Mucosa of stomach (tissue), 1 donor: ENCODE measurements around the gene ZNF101.

ENCODE experiments used
- H3K27me3 ChIP-seq: one replicate; pipeline ENCODE4 v1.7.0; 2013; ENCODE audit warnings: mild to moderate bottlenecking, low read length; ENCODE audit not compliant: control insufficient read depth, insufficient read depth
- H3K36me3 ChIP-seq: one replicate; pipeline ENCODE4 v1.7.0; 2013; ENCODE audit warnings: low read length; ENCODE audit not compliant: control insufficient read depth, insufficient read depth
- H3K4me1 ChIP-seq: one replicate; pipeline ENCODE4 v1.7.0; 2013; ENCODE audit warnings: mild to moderate bottlenecking, low read length; ENCODE audit not compliant: control insufficient read depth, insufficient read depth
- H3K4me3 ChIP-seq: one replicate; pipeline ENCODE4 v1.7.0; 2013; ENCODE audit warnings: low read length
- H3K9ac ChIP-seq: one replicate; pipeline ENCODE4 v1.7.0; 2013; ENCODE audit warnings: mild to moderate bottlenecking, low read length, moderate library complexity
- H3K9me3 ChIP-seq: one replicate; pipeline ENCODE4 v1.7.0; 2013; ENCODE audit warnings: mild to moderate bottlenecking, low read length, moderate library complexity; ENCODE audit not compliant: control insufficient read depth
- donor health status: Pancreatic carcinoma.

The ZNF101 gene

GRCh38 chr19:19631346-19631745 is 37.3 kb upstream of the ZNF101 start:
- Histone ChIP-seq H3K36me3 (no peaks in the 10 kb centered on the region), H3K4me1 (peaks cover 13% of the 10 kb centered on the region), H3K9ac (no peak overlapping the region), H3K27me3 (no peaks in the 10 kb centered on the region), H3K4me3 (no peak overlapping the region), H3K9me3 (no peaks in the 10 kb centered on the region)

- Histone ChIP-seq H3K4me1 (peaks cover under 1% of the 10 kb centered on the region), H3K4me3 (no peak overlapping the region), H3K9ac (no peak overlapping the region), H3K36me3 (no peaks in the 10 kb centered on the region), H3K9me3 (no peaks in the 10 kb centered on the region), H3K27me3 (no peaks in the 10 kb centered on the region)
Measured at GRCh38 chr19:19632661-19633060, 36.0 kb upstream of the ZNF101 start.

- no peaks in the 10 kb centered on the region for H3K36me3 ChIP-seq
- H3K9me3 ChIP-seq: no peaks in the 10 kb centered on the region
- no peak overlapping the region for H3K4me3 ChIP-seq
- H3K27me3 ChIP-seq: no peaks in the 10 kb centered on the region
- H3K9ac ChIP-seq: no peak overlapping the region
- H3K4me1 ChIP-seq: no peaks in the 10 kb centered on the region
Measured at GRCh38 chr19:19633711-19634515, 34.7 kb upstream of the ZNF101 start.

- no peaks in the 10 kb centered on the region for H3K4me1 ChIP-seq
- H3K27me3 ChIP-seq: no peaks in the 10 kb centered on the region
- H3K9me3 ChIP-seq: no peaks in the 10 kb centered on the region
- no peak overlapping the region for H3K4me3 ChIP-seq
- H3K36me3 ChIP-seq: no peaks in the 10 kb centered on the region
- H3K9ac ChIP-seq: no peak overlapping the region
Measured at GRCh38 chr19:19634516-19635312, 33.9 kb upstream of the ZNF101 start.

- no peaks in the 10 kb centered on the region for H3K4me1 ChIP-seq
- H3K4me3 ChIP-seq: no peak overlapping the region
- no peak overlapping the region for H3K9ac ChIP-seq
- H3K36me3 ChIP-seq: no peaks in the 10 kb centered on the region
- no peaks in the 10 kb centered on the region for H3K9me3 ChIP-seq
- no peaks in the 10 kb centered on the region for H3K27me3 ChIP-seq
Measured at GRCh38 chr19:19635313-19635702, 33.3 kb upstream of the ZNF101 start.

- Histone ChIP-seq H3K36me3 (no peaks in the 10 kb centered on the region), H3K9ac (no peak overlapping the region), H3K4me3 (no peak overlapping the region), H3K9me3 (no peaks in the 10 kb centered on the region), H3K27me3 (no peaks in the 10 kb centered on the region), H3K4me1 (no peaks in the 10 kb centered on the region)
Measured at GRCh38 chr19:19636573-19637185, 32.0 kb upstream of the ZNF101 start.

GRCh38 chr19:19637186-19637522 is 31.5 kb upstream of the ZNF101 start:
- H3K4me3 ChIP-seq: no peak overlapping the region
- H3K4me1 ChIP-seq: peaks cover 3% of the 10 kb centered on the region
- H3K9ac ChIP-seq: no peak overlapping the region
- H3K36me3 ChIP-seq: no peaks in the 10 kb centered on the region
- H3K9me3 ChIP-seq: no peaks in the 10 kb centered on the region
- no peaks in the 10 kb centered on the region for H3K27me3 ChIP-seq

- Histone ChIP-seq H3K27me3 (no peaks in the 10 kb centered on the region), H3K9ac (no peak overlapping the region), H3K4me3 (no peak overlapping the region), H3K9me3 (no peaks in the 10 kb centered on the region), H3K36me3 (no peaks in the 10 kb centered on the region), H3K4me1 (peaks cover 8% of the 10 kb centered on the region)
Measured at GRCh38 chr19:19637523-19638251, 31.0 kb upstream of the ZNF101 start.

- Histone ChIP-seq H3K9me3 (no peaks in the 10 kb centered on the region), H3K36me3 (peaks cover 16% of the 10 kb centered on the region), H3K27me3 (no peaks in the 10 kb centered on the region), H3K9ac (peak overlapping the region; percentile 91), H3K4me3 (peak overlapping the region; percentile 66), H3K4me1 (peaks cover 10% of the 10 kb centered on the region)
Measured at GRCh38 chr19:19642506-19643157, 26.0 kb upstream of the ZNF101 start.

- no peaks in the 10 kb centered on the region for H3K27me3 ChIP-seq
- H3K9ac ChIP-seq: peak within 1 kb of the TSS; percentile 91
- H3K4me3 ChIP-seq: peak within 1 kb of the TSS; percentile 66
Measured at GRCh38 chr19:19643158-19644053, 25.2 kb upstream of the ZNF101 start, which contains the start of gene GMIP. Gene GMIP, minus strand, starts transcription at chr19:19643657. Its CDS starts 128 bp downstream, at chr19:19643529.

GRCh38 chr19:19644054-19644388 is 24.6 kb upstream of the ZNF101 start:
- Histone ChIP-seq H3K36me3 (peaks cover 16% of the 10 kb centered on the region), H3K4me3 (peak overlapping the region; percentile 66), H3K27me3 (no peaks in the 10 kb centered on the region), H3K9me3 (no peaks in the 10 kb centered on the region), H3K9ac (peak overlapping the region; percentile 91), H3K4me1 (peaks cover 10% of the 10 kb centered on the region)

More at GRCh38 chr19:19643158-19644053, 25.2 kb upstream of the ZNF101 start, which contains the start of gene GMIP:
- Histone ChIP-seq H3K36me3 (peaks cover 16% of the 10 kb centered on the region), H3K9me3 (no peaks in the 10 kb centered on the region), H3K4me1 (peaks cover 10% of the 10 kb centered on the region)
